ENCODE results near the gene ANKZF1.

The ANKZF1 gene

DNA sequence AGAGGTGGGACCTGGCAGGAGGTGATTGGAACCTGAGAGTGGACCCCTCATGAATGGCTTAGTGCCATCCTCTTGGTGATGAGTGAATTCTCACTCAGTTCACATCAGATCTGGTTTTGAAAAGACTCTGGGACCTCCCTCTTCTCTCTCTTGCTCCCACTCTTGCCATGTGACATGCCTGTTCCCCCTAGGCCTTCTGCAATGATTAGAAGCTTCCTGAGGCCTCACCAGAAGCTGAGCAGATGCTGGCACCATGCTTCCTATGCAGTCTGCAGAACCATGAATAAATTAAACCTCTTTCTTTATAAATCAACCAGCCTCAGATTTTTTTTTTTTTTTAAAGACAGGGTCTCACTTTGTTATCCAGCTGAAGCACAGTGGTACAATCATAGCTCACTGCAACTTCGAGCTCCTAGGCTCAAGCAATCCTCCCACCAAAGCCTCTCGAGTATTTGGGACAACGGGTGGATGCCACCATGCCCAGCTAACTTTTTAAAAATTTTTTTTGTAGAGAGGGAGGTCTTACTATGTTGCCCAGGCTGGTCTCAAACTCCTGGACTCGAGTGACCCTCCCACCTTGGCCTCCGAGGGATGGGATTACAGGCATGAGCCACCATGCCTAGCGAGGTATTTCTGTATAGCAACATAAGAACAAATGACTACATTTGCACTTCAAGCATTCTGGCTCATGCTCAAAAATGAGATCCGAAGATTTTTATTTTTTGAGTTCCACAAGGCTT, 25.0 kb upstream of the ANKZF1 start:
- in situ Hi-C loops (cut with MboI; ENCODE audit: low sequenced_read_pairs): no loop called here
- Histone ChIP-seq H3K27me3 (ENCODE audit: low read depth) (no peaks in the 10 kb centered on the region), H3K4me3 (no peak overlapping the region), H3K36me3 (replicated peaks) (peaks cover 8% of the 10 kb centered on the region; the same call in 1 of the 2 replicates), H3K4me1 (peaks cover 11% of the 10 kb centered on the region), H3K9me3 (0 out of 2 replicates have a peak, but pooled peaks cover 2% of the 10 kb centered on the region)
- no peak for DNase-seq (ENCODE audit: low spot score in 2 of 2)

DNA sequence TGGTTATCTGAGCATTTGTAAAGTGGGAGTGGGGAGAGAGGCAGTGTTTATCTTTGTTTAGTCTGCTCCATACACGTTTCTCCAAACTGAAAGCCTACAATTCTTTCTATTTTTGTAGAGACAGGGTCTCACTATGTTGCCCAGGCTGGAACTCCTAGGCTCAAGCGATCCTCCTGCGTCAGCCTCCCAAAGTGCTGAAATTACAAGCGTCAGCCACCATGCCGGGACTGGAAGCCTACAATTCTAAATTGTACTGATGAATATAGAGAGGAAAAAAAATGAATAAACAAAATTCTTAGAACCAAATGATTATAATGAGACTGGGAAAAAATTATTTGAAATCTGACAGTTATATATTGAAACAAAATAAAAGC, 24.5 kb upstream of the ANKZF1 start:
- no peaks in the 10 kb centered on the region for H3K27me3 ChIP-seq (ENCODE audit: low read depth)
- no peak overlapping the region for H3K4me3 ChIP-seq
- peaks cover 11% of the 10 kb centered on the region for H3K4me1 ChIP-seq
- in situ Hi-C loops (cut with MboI; ENCODE audit: low sequenced_read_pairs): no loop called here
- H3K36me3 ChIP-seq (replicated peaks): peaks cover 8% of the 10 kb centered on the region; the same call in 1 of the 2 replicates
- peak in 1 of 2 experiments; percentile 2 for DNase-seq (ENCODE audit: low spot score in 2 of 2)
- 0 out of 2 replicates have a peak, but pooled peaks cover 2% of the 10 kb centered on the region for H3K9me3 ChIP-seq

DNA sequence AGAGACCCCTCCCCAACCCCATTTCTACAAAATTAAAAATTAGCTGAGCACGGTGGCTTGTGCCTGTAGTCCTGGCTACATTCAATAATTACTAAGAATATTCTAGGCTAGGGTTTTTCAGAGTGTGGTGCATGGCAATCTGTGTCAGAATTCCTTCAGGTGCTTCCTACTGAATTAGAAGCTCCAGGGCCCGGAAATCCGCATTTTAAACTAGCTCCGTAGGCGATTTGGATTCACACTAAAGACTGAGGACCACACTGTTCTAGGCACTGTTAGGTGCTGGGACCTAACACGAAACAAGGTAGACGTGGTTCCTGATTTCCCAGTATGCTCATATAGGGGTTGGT, 23.7 kb upstream of the ANKZF1 start:
- Histone ChIP-seq H3K36me3 (replicated peaks) (peaks cover 8% of the 10 kb centered on the region; the same call in 1 of the 2 replicates), H3K4me3 (peak overlapping the region; percentile 65), H3K27me3 (ENCODE audit: low read depth) (no peaks in the 10 kb centered on the region), H3K9me3 (0 out of 2 replicates have a peak, but pooled peaks cover 2% of the 10 kb centered on the region), H3K4me1 (peaks cover 11% of the 10 kb centered on the region)
- DNase-seq (ENCODE audit: low spot score in 2 of 2): no peak
- in situ Hi-C loops (cut with MboI; ENCODE audit: low sequenced_read_pairs): no loop called here

DNA sequence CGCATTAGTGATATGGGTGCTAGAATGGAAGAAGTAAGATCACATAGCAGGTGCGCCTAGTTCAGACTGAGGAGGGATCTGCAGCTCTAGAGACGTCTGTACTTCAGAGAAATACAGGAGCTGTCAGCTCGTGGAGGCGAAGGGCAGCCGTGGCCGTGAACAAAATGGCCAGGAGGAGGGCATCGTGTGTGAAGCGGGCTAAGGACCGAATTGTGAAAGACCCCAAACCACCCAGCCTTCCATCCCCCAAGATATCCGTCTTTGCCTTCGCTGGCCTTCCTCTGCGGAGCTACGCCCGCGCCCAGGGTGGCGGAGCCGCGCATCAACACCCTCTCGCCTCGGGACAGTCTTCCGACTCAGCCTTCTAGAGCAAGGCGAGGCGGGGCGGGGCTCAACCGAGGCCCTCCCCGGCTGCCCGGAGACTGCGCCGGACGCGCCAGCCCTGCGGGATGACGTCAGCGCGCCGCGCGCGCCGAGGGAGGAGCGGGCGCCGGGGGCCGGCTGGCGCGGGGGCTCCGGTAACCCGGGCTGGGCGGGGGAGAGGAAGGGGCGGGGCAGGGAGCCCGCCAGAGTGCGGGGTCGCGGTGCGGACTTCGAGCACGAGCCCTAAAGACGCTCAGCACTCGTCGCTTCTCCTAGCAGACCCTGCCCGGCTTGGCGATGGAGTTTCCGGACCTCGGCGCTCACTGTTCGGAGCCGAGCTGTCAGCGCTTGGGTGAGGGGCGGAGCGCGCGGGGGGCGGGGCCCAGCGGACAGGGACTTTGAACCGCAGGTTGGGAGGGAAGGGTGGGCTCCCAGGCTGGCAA, 23.1 kb upstream of the ANKZF1 start, which contains the start of gene ZFAND2B:
Gene ZFAND2B (plus strand): TSS at position 455 of the 806 bp plus-strand sequence. CDS start 206 bp downstream, at position 661.
- peaks cover 8% of the 10 kb centered on the region; the same call in 1 of the 2 replicates for H3K36me3 ChIP-seq (replicated peaks)
- H3K4me3 ChIP-seq: peak within 1 kb of the TSS; percentile 65
- H3K27me3 ChIP-seq (ENCODE audit: low read depth): no peaks in the 10 kb centered on the region
- in situ Hi-C loops (cut with MboI; ENCODE audit: low sequenced_read_pairs): no loop called here
- 0 out of 2 replicates have a peak, but pooled peaks cover 2% of the 10 kb centered on the region for H3K9me3 ChIP-seq
- DNase-seq (ENCODE audit: low spot score in 2 of 2): peak; percentile 88 to 95
- H3K4me1 ChIP-seq: peaks cover 11% of the 10 kb centered on the region

DNA sequence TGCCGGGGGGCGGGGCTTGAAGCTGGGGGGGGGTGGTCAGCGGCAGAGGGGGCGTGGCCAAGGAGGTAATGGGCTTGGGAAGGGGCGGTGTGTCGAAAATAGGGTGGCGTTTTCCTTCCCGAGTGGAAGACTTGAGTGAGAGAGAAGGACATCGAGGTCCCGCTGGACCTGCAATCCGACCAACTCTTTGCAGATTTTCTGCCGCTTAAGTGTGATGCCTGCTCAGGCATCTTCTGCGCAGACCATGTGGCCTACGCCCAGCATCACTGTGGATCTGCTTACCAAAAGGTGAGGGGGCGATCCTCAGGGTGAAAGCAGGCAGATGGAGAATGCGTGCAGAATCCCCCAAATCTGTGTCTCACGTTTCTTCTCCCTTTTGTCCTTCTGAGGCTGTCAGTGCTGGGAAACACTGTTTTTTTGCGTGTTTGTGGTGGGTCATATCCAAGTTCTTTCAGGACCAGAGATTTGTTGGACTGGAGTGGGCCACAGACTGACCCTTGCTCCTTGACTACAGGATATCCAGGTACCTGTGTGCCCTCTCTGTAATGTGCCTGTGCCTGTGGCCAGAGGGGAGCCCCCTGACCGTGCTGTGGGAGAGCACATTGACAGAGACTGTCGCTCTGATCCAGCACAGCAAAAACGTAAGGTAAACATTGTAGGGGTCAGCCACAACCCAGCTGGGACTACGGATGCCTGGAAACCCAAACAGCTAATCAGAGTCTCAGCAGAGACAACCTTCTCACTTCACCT, 22.3 kb upstream of the ANKZF1 start:
- peak overlapping the region; percentile 65 for H3K4me3 ChIP-seq
- DNase-seq (ENCODE audit: low spot score in 2 of 2): no peak
- in situ Hi-C loops (cut with MboI; ENCODE audit: low sequenced_read_pairs): no loop called here
- peaks cover 8% of the 10 kb centered on the region; the same call in 1 of the 2 replicates for H3K36me3 ChIP-seq (replicated peaks)
- peaks cover 11% of the 10 kb centered on the region for H3K4me1 ChIP-seq
- 0 out of 2 replicates have a peak, but pooled peaks cover 2% of the 10 kb centered on the region for H3K9me3 ChIP-seq
- no peaks in the 10 kb centered on the region for H3K27me3 ChIP-seq (ENCODE audit: low read depth)

DNA sequence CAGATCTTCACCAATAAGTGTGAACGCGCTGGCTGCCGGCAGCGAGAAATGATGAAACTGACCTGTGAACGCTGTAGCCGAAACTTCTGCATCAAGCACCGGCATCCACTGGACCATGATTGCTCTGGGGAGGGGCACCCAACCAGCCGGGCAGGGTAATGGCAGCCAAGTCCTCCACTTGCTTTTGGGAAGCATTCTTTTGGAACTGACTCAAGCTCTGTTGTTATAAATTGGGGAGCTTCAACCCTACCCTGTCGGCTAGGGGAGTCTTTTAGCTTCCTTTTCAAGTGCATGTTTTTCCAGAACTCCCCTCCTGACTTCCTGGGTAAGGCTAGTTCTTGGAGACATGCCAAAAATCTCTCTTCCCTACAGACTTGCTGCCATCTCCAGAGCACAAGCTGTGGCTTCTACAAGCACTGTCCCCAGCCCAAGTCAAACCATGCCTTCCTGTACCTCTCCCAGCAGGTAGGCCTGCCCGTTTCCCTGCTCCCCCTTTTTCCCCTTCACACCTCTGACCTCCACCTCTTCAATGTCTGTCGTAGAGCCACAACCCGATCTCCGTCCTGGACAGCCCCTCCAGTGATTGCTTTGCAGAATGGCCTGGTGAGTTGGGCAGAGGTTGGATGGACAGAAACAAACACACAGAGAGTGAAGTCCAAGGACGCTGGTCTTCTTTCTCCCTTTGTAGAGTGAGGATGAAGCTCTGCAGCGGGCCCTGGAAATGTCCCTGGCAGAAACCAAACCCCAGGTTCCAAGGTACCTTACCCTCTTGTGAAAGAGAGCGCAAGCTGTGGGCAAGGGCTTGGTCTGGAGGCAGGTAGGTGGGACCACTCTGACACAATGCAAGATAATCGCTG, 21.5 kb upstream of the ANKZF1 start:
- Histone ChIP-seq H3K4me3 (no peak overlapping the region), H3K4me1 (peaks cover 11% of the 10 kb centered on the region), H3K27me3 (ENCODE audit: low read depth) (no peaks in the 10 kb centered on the region), H3K9me3 (0 out of 2 replicates have a peak, but pooled peaks cover 2% of the 10 kb centered on the region), H3K36me3 (replicated peaks) (peaks cover 8% of the 10 kb centered on the region; the same call in 1 of the 2 replicates)
- DNase-seq (ENCODE audit: low spot score in 2 of 2): no peak
- in situ Hi-C loops (cut with MboI; ENCODE audit: low sequenced_read_pairs): no loop called here

DNA sequence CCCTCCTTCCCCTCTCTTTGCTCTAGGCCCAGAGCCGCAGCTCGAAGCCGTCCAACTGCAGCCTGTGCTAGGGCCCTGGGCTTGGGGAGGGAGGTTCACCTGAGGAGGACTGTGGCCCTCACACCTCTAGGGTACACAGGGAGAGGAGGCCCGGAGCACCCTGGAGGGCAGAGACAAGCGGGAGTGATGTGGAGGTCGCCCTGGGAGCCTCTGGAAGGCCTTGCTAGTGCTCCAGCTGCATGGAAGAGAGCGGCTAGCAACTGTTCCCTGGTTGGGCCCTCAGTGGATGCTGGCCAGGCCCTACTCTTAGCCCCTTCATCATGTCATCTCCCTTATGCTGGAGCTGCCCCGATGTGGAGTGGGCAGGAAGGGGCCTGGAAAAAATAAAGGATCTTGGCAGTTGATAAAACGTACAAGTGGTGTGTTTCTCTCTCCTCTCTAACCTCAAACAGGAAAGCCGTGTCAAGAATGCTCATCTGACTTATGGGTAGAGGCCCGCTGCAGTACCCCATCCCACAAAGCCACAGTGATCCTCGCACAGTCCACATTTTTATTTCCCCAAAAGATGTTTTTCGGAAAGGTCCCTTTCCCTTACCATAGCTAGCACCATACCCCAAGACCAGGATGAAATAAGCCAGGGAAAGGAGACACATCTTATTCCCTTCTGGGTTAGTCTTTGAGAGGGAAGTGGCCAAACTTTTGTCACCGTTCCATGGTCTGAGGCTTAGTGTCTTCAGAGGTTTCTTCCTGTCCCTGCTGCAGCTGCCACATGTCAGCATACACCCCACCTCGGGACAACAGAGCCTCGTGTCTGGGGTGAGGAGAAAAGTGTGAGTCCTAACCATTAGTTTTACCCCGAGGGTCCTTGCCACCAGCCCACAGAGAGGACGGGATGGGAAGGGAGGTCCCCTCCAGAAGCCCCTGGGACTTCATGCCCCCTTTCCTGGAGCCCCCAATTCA, 20.1 kb upstream of the ANKZF1 start:
- peaks cover 8% of the 10 kb centered on the region; the same call in 1 of the 2 replicates for H3K36me3 ChIP-seq (replicated peaks)
- H3K4me3 ChIP-seq: no peak overlapping the region
- DNase-seq (ENCODE audit: low spot score in 2 of 2): no peak
- H3K9me3 ChIP-seq: 0 out of 2 replicates have a peak, but pooled peaks cover under 1% of the 10 kb centered on the region
- no peaks in the 10 kb centered on the region for H3K27me3 ChIP-seq (ENCODE audit: low read depth)
- in situ Hi-C loops (cut with MboI; ENCODE audit: low sequenced_read_pairs): no loop called here
- H3K4me1 ChIP-seq: peaks cover 11% of the 10 kb centered on the region

DNA sequence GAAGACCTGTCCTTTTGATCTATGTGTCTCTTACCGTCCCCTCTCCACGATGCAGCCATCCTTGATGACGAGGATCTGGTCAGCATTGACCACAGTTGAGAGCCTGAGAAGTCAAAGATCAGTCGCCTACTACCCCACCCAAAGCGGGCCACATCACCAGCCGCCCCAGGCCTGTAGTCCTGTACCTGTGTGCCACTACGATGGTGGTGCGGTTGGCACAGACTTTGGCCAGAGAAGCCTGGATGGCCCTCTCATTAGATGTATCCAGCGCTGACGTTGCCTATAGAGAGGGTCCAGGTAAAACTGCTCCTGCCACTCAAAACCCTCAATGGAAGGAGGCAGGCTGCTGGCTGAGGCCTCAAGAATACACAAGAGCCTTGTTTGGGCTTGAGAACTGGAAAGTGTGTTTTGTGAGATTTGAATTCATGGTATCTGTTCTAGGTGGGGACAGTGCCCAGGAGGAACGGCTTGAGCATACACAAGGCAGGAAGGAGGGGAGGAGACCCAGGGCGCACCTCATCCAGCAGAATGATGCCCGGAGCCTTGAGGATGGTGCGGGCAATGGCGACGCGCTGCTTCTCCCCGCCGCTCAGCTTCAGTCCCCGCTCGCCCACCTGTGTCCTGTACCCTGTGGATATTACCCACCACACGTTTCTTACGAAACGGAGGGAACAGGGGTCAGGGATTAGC, 19.3 kb upstream of the ANKZF1 start:
- Histone ChIP-seq H3K9me3 (no peaks in the 10 kb centered on the region), H3K4me3 (no peak overlapping the region), H3K36me3 (replicated peaks) (peaks cover 8% of the 10 kb centered on the region; the same call in 1 of the 2 replicates), H3K27me3 (ENCODE audit: low read depth) (no peaks in the 10 kb centered on the region), H3K4me1 (peaks cover 11% of the 10 kb centered on the region)
- in situ Hi-C loops (cut with MboI; ENCODE audit: low sequenced_read_pairs): no loop called here
- DNase-seq (ENCODE audit: low spot score in 2 of 2): no peak

DNA sequence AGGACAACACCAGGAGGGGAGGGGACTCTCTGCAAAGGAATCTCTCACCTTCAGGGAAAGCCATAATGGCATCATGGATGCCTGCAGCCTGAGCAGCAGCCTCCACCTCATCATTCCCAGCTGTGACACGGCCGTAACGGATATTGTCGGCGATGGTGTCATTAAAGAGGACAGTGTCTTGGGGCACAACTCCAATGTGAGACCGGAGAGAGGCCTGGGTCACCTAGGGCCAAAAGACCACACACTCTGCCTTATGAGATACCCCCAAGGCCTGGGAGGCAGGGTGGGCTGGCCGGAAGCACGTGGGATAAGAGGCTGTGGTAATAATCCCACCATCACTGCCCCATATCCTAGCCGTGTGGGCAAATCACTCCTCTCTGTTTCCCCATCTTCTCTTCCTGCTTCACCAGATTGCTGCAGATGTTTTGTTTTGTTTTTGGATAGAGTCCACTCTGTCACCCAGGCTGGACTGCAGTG, 18.7 kb upstream of the ANKZF1 start:
- DNase-seq (ENCODE audit: low spot score in 2 of 2): no peak
- in situ Hi-C loops (cut with MboI; ENCODE audit: low sequenced_read_pairs): no loop called here

DNA sequence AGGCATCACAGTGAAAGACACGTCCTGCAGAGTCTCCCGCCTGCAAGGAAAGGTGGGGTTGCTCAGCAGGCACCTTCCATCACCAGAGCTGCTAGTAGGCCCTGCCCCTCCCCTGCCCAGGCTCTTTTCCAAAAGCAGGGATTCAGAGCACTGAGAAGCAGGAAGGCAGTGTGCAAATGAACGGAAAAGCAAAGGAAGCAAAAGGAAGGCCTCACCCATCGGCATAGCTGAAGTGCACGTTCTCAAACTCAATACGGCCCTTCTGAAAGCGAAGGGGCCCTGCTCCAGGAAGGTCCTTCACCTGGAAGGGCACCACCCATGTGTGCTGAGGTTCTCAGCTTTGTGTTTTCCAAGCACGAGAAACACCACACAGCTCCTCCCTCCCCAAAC, 16.6 kb upstream of the ANKZF1 start:
- no peak for DNase-seq (ENCODE audit: low spot score in 2 of 2)
- no peaks in the 10 kb centered on the region for H3K27me3 ChIP-seq (ENCODE audit: low read depth)
- H3K4me1 ChIP-seq: peaks cover 7% of the 10 kb centered on the region
- no peak overlapping the region for H3K4me3 ChIP-seq
- in situ Hi-C loops (cut with MboI; ENCODE audit: low sequenced_read_pairs): no loop called here
- peaks cover 11% of the 10 kb centered on the region; the same call in 1 of the 2 replicates for H3K36me3 ChIP-seq (replicated peaks)
- no peaks in the 10 kb centered on the region for H3K9me3 ChIP-seq

More for the DNA sequence above, 18.7 kb upstream of the ANKZF1 start:
- Histone ChIP-seq H3K36me3 (replicated peaks) (peaks cover 9% of the 10 kb centered on the region; the same call in 1 of the 2 replicates), H3K4me1 (peaks cover 10% of the 10 kb centered on the region), H3K9me3 (no peaks in the 10 kb centered on the region), H3K27me3 (ENCODE audit: low read depth) (no peaks in the 10 kb centered on the region), H3K4me3 (no peak overlapping the region)

DNA sequence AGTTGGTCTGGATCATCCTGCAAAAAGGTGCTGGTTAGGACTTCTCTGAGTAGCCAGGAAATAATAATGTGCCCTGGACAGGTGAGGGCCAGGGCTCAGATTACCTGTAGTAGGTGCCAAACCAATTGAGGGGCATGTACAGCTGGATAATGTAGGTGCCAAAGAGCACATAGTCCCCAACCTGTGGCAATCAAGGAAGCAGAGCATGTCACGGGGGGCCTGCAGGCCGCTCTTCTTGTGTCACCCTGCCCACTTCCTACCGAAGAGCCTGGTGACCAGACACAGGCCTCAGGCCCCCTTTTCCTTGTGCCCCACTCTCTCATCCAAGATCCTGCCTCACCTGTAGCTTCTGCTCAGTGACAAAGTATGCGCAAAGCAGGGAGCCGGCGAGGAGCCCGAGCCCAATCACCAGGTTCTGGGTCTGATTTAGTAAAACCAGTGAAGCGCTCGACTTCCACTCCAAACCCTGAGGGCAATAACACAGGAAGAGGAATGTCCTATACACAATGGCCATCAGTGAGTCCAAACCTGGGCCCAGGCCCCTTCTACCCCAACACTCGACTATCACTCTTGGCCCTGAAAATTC, 16.0 kb upstream of the ANKZF1 start:
- peaks cover 6% of the 10 kb centered on the region; the same call in 1 of the 2 replicates for H3K36me3 ChIP-seq (replicated peaks)
- no peak overlapping the region for H3K4me3 ChIP-seq
- DNase-seq (ENCODE audit: low spot score in 2 of 2): no peak
- in situ Hi-C loops (cut with MboI; ENCODE audit: low sequenced_read_pairs): no loop called here
- no peaks in the 10 kb centered on the region for H3K9me3 ChIP-seq
- peaks cover 11% of the 10 kb centered on the region for H3K4me1 ChIP-seq
- no peaks in the 10 kb centered on the region for H3K27me3 ChIP-seq (ENCODE audit: low read depth)
